Skeletal muscle tissue (tissue), 4 donors: Measurements from ENCODE around the gene IL1RL1. TPM values are rescaled to one million over a fixed set of nuclear protein-coding genes. Genes with fewer than 3 reads are reported as not detected.
"Not testable (repeated sequence)": the region's sequence is repeated elsewhere in the genome, so short reads cannot be mapped to it uniquely, and the experiment has no call there.

ENCODE experiments used
- H3K27ac ChIP-seq: one replicate; pipeline ENCODE4 v1.7.0; 2013; ENCODE audit warnings: mild to moderate bottlenecking, low read depth, low read length, inconsistent platforms
- H3K27me3 ChIP-seq, 3 donors: one replicate each; pipeline ENCODE4 v1.7.0; 2013; ENCODE audit warnings: low read length in 3 of 3; ENCODE audit not compliant: control insufficient read depth in 3 of 3, insufficient read depth in 3 of 3
- H3K36me3 ChIP-seq, 3 donors: one replicate each; pipeline ENCODE4 v1.7.0; 2013; ENCODE audit warnings: low read length in 3 of 3; ENCODE audit not compliant: control insufficient read depth in 3 of 3, insufficient read depth in 3 of 3
- H3K4me1 ChIP-seq, 3 donors: one replicate each; pipeline ENCODE4 v1.7.0; 2013; ENCODE audit warnings: low read length in 3 of 3, mild to moderate bottlenecking in 3 of 3; ENCODE audit not compliant: control insufficient read depth in 3 of 3, insufficient read depth in 3 of 3
- H3K4me3 ChIP-seq, 3 donors: one replicate each; pipeline ENCODE4 v1.7.0; 2013; ENCODE audit warnings: low read length in 3 of 3
- H3K9ac ChIP-seq, 3 donors: one replicate each; pipeline ENCODE4 v1.7.0; 2013; ENCODE audit warnings: low read length in 3 of 3, mild to moderate bottlenecking in 3 of 3, moderate library complexity in 2 of 3, low read depth in 1 of 3
- H3K9me3 ChIP-seq, 3 donors: one replicate each; pipeline ENCODE4 v1.7.0; 2013; ENCODE audit warnings: low read length in 3 of 3; ENCODE audit not compliant: control insufficient read depth in 3 of 3
- total RNA-seq: library from RNA; depleted of rRNA; stranded (reverse); fragments of >200 nt; gene quantifications from one replicate; pipeline ENCODE4 v1.2.3, GENCODE V29; 2014
- donor health status: Osteomylitis.

The IL1RL1 gene
- total RNA-seq, 1 donor from 2014 or later: 1.0 TPM

GRCh38 chr2:102304711-102305611 is 6.4 kb upstream of the IL1RL1 start:
- Histone ChIP-seq H3K27ac (no peak overlapping the region), H3K9ac (no peak overlapping the region), H3K9me3 (no peaks in the 10 kb centered on the region), H3K4me1 (no peaks in the 10 kb centered on the region), H3K27me3 (peaks cover 0 to 3% (median 0%) of the 10 kb centered on the region in 3 donors), H3K4me3 (no peak overlapping the region), H3K36me3 (no peaks in the 10 kb centered on the region)

GRCh38 chr2:102306125-102306524 is 5.2 kb upstream of the IL1RL1 start:
- Histone ChIP-seq H3K9ac (no peak overlapping the region), H3K4me3 (no peak overlapping the region), H3K27ac (no peak overlapping the region), H3K4me1 (no peaks in the 10 kb centered on the region), H3K27me3 (peaks cover 0 to 3% (median 0%) of the 10 kb centered on the region in 3 donors), H3K9me3 (no peaks in the 10 kb centered on the region), H3K36me3 (no peaks in the 10 kb centered on the region)

GRCh38 chr2:102313025-102313424 is 1.7 kb downstream of the IL1RL1 start:
- Histone ChIP-seq H3K27ac (no peak overlapping the region), H3K9me3 (no peaks in the 10 kb centered on the region), H3K4me3 (no peak overlapping the region), H3K9ac (no peak overlapping the region), H3K36me3 (no peaks in the 10 kb centered on the region), H3K27me3 (no peaks in the 10 kb centered on the region), H3K4me1 (no peaks in the 10 kb centered on the region)

- H3K9me3 ChIP-seq: no peaks in the 10 kb centered on the region
- H3K27me3 ChIP-seq: no peaks in the 10 kb centered on the region
- H3K9ac ChIP-seq: no peak overlapping the region
- no peak overlapping the region for H3K27ac ChIP-seq
- no peak overlapping the region for H3K4me3 ChIP-seq
- no peaks in the 10 kb centered on the region for H3K4me1 ChIP-seq
- no peaks in the 10 kb centered on the region for H3K36me3 ChIP-seq
Measured at GRCh38 chr2:102313471-102313870, 2.1 kb downstream of the IL1RL1 start.

GRCh38 chr2:102313950-102314349 is 2.6 kb downstream of the IL1RL1 start:
- Histone ChIP-seq H3K36me3 (no peaks in the 10 kb centered on the region), H3K9me3 (no peaks in the 10 kb centered on the region), H3K27ac (no peak overlapping the region), H3K9ac (no peak overlapping the region), H3K27me3 (no peaks in the 10 kb centered on the region), H3K4me3 (no peak overlapping the region), H3K4me1 (no peaks in the 10 kb centered on the region)

GRCh38 chr2:102315921-102316320 is 4.6 kb downstream of the IL1RL1 start:
- H3K4me1 ChIP-seq: no peaks in the 10 kb centered on the region
- H3K36me3 ChIP-seq: no peaks in the 10 kb centered on the region
- H3K27ac ChIP-seq: no peak overlapping the region
- H3K4me3 ChIP-seq: no peak overlapping the region
- H3K27me3 ChIP-seq: no peaks in the 10 kb centered on the region
- no peak overlapping the region for H3K9ac ChIP-seq
- H3K9me3 ChIP-seq: no peaks in the 10 kb centered on the region

GRCh38 chr2:102317715-102318114 is 6.4 kb downstream of the IL1RL1 start:
- no peak overlapping the region for H3K4me3 ChIP-seq
- no peak overlapping the region for H3K27ac ChIP-seq
- H3K27me3 ChIP-seq: no peaks in the 10 kb centered on the region
- H3K9me3 ChIP-seq: no peaks in the 10 kb centered on the region
- H3K9ac ChIP-seq: no peak overlapping the region
- no peaks in the 10 kb centered on the region for H3K36me3 ChIP-seq
- no peaks in the 10 kb centered on the region for H3K4me1 ChIP-seq

- Histone ChIP-seq H3K36me3 (no peaks in the 10 kb centered on the region), H3K9me3 (no peaks in the 10 kb centered on the region), H3K27ac (no peak overlapping the region), H3K4me1 (no peaks in the 10 kb centered on the region), H3K4me3 (no peak overlapping the region), H3K27me3 (no peaks in the 10 kb centered on the region), H3K9ac (no peak overlapping the region)
Measured at GRCh38 chr2:102318437-102318836, 7.1 kb downstream of the IL1RL1 start.

GRCh38 chr2:102321941-102322719 is 10.8 kb downstream of the IL1RL1 start:
- no peak overlapping the region for H3K27ac ChIP-seq
- H3K9me3 ChIP-seq: no peaks in the 10 kb centered on the region
- no peaks in the 10 kb centered on the region for H3K36me3 ChIP-seq

GRCh38 chr2:102324914-102325313 is 13.6 kb downstream of the IL1RL1 start:
- not testable (repeated sequence) for H3K9ac ChIP-seq, H3K4me3 ChIP-seq, H3K27ac ChIP-seq, H3K36me3 ChIP-seq, H3K27me3 ChIP-seq, H3K4me1 ChIP-seq, H3K9me3 ChIP-seq

More at GRCh38 chr2:102321941-102322719, 10.8 kb downstream of the IL1RL1 start:
- Histone ChIP-seq H3K27me3 (no peaks in the 10 kb centered on the region), H3K4me1 (no peaks in the 10 kb centered on the region), H3K9ac (no peak overlapping the region), H3K4me3 (no peak overlapping the region)
